HG02642 (cell line): Measurements from ENCODE around the gene ALDH3B2.
"Not testable (repeated sequence)": the region's sequence is repeated elsewhere in the genome, so short reads cannot be mapped to it uniquely, and the experiment has no call there.

Experiments used
- ATAC-seq: cut with Tn5 transposase; IDR thresholded peaks from one replicate; pipeline ENCODE4 v1.9.1; 2021; ENCODE audit warnings: mild to moderate bottlenecking; ENCODE audit not compliant: unreplicated experiment, poor library complexity

ALDH3B2 gene

DNA sequence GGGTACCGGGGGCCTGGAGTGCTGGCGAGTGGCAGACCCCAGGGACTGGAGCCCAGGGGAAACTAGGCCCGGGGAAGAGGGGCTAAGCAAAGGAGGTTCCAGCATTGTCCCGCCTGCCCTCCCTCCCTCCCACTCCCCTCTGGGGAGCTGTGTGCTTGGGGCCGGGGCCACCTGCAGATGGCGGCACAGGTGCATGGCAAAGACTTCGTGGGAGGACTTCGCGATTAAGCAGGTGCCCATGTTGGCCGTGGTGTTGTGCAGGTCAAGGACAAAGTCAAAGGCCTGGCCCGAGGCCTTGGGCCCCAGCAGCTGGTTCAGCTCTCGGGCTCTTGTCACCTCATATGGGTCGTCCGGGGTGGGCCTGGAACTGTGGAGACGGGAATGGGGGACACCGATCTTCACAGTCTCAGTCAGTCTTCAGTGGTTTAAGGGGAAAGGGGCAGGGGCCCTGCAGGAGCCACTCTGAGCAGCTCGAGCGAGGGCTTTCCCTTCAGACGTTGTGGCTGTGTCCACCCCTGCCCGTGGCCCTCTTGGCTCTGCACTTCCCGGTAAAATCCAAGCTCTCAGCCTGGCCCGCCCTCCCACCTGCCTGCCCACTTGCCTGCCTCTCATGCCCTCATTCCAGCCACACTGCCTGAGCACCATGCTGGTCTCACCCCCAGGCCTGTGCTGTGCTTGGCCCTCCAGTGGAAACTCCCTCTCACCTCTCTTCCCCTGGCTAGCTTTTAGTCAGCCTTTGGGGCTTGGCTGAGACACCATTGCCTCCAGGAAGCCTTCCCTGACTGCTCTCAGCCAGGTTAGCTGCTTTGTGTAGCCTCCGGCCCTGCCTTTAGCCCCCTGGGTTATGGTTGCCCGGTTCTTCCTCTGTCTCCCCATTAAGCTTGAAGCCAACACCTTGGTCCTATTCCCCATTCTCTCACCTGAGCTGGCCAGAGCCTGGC lies 28.6 kb downstream of the ALDH3B2 start:
- ATAC-seq = no peak

DNA sequence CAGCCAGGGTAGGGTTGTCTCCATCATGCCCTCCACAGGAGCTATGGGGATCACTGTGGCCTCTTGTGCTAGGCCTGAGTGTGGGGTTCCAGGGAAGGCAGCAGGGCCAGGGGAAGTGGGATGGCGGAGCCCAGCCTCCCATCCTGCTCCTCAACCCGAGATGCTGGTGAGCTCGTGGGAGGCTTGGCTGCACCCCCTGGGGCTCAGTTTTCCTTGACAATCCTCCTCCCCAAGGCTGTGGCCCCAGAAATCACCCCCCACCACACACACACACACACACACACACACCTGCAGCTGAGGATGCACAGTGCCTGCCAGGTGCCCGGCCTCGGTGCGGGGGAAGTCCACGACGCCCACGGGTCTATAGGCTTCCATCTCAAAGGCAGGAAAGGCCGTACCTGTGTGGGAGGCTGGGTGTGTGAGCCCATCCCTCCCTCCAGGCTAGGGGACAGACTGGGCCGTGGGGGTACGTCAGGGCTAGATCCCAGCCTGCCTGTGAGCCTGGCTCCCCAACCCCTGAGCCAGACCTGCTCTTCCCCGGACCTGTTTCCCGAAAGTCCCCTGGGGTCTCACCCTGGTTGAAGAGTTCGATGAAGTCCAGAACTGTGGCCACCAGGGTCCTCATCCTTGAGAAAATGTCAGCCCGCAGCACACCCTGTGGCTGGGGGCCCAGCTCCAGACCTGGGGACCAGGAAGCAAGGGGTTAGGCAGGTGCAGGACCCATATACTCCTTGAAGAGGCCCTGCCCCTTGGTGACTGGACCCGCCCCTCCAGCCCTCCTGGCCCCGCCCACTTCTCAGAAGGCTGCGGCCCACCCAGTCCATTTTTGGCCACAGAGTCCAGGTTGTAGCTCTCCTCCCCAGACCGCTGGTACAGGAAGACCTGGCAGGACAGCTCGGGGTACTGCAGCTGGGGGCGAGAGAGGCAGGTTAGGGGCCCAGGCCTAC lies 29.7 kb downstream of the ALDH3B2 start:
- no peak for ATAC-seq

DNA sequence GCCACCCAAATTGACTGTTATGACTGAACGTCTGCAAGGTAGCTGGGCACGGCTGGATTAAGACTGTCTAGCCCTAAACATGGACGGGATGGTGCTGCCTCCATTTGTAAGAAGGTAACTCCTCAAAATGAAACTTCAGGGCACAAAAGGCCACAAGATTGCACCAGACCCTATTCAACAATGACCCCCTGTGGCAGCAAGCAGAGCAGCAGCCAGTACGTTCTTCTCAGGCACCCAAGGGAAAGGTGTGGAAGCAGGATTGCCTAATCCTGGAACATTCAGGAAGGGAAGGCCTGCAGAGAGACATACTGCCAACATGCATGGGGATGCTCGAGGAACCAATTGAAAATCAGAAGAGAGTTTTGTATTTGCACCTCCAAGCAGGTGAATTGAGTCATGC lies 30.4 kb downstream of the ALDH3B2 start:
- ATAC-seq = no peak

DNA sequence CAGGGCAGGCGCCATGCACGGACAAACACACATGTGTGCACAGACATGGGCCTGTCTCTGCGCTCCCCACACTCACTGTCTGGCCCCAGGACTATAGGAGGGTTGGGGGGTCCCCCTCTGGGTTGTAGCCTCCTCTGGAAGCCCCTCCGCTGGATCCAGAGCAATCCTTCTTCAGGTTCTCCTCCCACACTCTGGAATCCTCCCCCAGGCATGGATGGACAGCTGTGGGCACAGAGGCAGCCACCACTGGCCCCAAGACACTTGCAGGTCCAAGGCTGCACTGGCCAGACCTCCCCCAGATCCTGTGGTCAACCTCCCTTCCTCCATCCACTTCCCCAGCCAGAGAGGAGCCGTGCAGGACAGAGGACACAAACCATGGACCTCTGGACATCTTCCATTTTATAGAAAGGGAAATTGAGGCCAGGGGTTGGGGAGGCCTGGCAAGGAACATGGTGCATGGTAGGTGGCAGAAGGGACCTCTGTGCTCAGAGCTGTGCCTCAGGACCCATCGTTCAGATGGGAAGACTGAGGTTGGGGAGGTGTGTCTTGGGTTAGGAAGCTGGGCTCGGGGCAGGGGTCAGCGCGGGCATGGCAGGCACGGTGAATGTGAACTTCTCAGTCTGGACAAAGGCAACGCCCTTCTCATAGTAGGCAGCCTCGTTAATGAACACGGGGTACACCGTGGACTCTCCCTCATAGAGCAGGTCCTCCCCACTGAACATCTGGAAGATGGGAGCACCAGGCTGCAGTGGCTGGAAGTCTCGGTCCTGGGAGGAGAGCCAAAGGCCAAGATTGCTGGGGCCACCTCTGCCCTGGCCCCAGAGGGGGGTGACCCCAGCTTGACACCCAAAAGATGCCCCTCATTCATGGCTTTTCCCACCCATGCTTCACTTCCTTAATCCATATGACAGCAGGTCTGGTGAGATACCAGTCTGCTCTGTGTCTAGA lies 32.0 kb downstream of the ALDH3B2 start:
- ATAC-seq = no peak

DNA sequence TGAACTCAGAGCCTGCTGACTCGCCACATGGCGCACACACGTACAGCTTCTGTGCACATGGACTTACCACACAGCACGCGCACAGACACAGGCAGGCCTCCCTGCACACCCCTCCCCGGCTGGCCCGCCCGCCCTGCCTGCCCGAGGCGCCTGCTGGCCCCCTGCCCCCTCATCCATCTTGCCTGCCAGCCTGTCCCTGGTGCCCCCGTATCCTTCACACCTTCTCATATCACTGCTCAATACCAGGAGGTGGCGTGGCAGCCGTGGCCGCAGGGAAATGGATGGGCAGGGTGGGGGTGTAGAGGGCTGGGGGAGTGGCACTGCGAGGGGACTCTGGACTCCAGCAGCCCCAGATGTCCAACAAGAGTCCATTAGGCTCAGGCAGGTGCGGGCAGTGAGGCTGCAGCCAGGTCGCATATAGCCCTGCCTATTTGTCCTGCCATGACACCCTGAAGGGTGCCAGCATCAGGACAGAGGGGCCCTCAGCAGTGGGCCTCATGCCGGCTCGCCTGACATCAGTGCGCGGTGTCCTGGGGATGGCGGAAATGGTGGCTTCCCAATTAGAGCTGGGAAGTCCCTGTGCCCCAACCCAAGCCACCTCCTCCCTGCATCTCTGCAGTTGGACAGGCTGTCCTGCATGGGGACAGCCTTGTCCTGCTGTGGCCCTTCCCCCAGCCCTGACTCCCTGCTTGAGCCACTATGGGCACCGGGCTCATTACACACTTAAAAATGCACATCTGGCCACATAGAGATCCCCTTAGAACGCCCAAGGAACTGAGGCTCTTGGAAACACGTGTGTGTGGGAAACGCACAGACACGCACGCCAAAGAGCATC lies 32.9 kb downstream of the ALDH3B2 start:
- ATAC-seq = no peak

DNA sequence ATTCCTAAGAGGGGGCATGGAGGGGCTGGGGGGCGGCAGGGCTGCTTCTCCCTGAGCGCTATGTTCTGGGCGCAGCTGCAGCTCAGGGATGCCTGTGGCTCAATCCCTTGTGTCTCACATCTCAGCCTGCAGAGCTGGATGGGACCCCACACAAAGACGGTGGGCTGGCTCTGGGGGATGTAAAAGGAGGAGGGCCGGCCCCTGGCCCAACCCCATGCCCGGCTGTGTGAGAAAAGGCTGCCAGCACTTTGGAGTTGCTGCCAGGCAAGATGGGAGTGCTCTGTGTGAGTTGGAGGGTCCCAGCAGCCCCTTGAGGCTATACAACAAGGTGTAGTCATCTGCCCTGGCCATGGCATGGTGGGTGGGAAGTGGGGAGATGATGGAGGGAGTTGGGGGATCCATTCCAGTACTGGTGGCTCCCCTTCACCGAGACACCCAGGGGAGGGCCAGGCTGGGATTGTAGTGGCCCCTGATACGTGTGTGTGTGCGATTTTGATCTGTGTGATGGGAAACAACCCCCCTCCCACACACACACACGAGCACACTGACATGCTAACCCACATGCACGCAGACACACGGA lies 33.6 kb downstream of the ALDH3B2 start:
- no peak for ATAC-seq

DNA sequence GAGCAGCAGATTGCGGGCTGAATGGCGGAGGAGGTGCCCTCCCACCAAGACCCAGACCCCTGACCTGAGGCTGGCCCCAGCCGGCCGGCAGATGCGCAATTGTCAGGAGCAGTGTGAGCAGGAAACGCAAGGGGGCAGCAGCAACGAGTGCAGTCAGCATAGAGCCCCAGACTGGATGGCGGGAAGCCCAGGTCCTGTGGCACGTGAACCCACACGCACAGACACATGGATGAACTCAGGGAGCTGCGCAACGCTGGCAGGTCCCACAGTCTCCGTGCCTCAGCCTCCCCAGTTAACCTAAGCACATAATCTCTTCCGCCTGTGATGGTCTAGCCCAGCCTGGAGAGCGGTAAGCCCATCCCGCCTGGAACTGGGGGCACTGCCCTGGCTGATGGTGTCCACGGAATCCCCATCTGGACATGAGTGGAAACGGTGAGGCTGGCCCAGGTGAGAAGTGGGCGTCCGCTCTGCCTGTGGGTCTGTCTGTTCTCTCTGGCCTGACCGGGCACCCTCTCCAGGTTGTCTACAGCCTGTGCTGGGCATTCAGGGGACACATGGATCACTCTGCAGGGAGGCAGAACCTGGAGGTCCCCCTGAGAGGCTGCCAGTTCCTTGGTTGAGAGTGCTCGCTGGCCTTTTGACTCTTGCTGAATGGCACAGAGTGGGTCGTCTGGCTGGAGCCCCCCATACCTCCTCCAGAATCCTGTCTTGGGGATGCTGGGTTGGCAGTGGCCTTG lies 34.2 kb downstream of the ALDH3B2 start:
- ATAC-seq = no peak

DNA sequence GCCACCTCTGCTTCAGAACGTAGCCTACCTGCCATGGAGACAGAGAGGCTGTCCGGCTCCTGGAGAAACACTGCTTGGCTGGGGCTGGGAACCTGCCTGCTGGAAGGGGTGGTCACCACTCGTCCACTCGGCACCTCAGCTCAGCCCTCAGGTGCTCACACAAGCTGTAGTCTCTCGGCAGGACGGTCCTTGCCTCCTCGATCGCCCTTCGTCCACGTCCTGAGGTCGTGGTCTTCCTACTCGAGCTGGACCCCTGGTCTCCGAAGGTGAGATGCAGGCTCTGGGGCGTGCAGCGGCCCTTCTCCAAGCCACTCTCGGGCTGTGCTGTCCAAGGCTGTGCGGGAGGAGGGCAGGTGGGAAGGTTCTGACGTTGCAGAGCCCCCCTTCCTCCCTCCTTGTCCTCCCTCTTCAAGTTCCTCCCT lies 35.0 kb downstream of the ALDH3B2 start, which contains the start of gene TBX10:
Gene TBX10 (minus strand): TSS at position 326 of the 422 bp plus-strand sequence. CDS start 291 bp downstream, at position 35.
- no peak for ATAC-seq

DNA sequence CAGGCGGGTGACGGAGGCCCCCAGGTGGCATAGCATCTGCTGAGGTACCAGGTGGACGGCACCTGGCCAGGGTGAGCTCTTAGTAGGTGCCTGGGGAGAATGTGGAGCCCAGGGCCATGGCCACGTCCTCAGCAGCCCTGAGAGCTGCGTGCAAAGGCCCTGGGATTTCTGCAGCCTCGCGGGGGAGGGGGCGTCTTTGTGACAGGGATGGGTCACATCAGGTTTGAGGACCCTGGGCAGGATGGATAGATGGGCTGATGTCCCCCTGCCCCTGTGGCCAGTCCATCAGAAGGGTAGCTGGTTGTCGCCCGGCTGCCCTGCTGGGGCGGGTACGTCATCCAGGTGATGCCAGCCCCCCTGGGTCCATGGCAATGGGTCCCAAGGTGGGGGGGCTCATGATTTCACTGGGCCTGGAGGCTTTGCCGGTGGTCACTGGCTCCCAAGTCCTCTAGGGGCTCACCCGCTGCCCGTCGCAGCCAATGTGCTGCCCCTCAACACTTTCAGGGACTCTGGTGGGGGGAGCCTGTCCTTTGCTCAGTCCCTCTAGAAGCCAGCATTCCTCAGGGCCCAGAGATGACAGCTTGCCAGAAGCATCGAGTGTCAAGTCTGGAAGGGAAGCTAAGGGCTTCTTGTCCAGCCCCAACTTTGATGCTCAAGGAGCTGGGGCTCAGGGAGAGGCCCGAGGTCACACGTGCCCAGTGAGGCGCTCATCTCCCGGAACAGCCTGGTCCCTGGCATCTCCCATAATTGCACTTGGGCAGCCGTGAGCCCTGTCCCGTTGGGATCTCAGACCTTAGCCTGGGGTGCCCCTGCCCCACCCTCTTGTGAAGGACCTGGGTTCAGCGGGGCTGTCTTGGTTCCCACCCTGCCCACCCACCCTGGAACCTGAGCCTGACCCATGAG lies 35.6 kb downstream of the ALDH3B2 start:
- no peak for ATAC-seq

DNA sequence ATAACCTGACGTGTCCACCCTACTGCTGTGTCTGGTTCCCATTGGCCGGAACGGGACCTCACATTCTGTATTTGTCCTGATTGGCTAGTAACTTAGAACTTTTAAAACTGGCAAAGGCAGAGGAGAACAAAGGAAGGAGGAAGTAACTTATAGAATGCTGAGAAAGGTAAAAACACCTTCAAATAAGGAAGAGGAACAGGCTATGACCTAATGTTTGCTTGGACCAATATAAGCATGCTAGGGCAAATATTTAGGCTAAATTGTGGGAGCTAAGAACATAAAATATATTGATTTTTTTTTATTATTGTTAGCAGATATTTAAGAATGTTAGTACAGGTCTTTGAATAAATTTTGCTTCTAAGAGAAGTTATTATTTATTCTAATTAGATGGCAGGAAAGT lies 37.0 kb downstream of the ALDH3B2 start:
- not testable (repeated sequence) for ATAC-seq

DNA sequence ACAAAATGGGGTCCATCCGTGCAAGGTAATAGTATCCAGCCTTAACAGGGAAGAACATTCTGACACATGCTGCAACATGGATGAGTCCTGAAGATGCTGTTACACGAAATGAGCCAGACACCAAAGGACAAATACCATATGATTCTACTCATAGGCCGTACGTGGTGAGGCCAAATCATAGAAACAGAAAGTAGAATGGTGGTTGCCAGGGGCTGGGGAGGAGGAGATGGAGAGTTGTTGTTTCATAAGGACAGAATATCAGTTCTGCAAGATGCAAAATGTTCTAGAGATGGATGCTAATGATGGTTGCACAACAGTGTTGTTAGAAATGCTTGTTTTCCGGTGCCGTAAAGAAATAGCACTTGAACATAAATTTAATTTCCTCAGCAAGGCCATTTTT lies 37.5 kb downstream of the ALDH3B2 start:
- ATAC-seq = no peak

DNA sequence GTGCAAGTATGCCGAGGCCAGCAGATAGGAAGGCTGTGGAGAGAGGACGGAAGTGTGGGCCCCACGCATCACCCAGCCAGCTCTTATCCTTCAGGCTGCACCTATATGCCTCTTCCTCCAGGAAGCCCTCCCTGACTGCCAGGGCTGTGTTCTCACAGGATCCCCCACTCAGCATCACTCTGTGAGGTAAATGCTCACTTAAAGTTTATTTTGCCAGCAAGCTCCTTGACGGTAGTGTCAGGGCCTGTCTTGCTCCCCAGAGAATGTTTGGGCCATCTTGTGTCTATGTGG lies 39.2 kb downstream of the ALDH3B2 start:
- no peak for ATAC-seq

DNA sequence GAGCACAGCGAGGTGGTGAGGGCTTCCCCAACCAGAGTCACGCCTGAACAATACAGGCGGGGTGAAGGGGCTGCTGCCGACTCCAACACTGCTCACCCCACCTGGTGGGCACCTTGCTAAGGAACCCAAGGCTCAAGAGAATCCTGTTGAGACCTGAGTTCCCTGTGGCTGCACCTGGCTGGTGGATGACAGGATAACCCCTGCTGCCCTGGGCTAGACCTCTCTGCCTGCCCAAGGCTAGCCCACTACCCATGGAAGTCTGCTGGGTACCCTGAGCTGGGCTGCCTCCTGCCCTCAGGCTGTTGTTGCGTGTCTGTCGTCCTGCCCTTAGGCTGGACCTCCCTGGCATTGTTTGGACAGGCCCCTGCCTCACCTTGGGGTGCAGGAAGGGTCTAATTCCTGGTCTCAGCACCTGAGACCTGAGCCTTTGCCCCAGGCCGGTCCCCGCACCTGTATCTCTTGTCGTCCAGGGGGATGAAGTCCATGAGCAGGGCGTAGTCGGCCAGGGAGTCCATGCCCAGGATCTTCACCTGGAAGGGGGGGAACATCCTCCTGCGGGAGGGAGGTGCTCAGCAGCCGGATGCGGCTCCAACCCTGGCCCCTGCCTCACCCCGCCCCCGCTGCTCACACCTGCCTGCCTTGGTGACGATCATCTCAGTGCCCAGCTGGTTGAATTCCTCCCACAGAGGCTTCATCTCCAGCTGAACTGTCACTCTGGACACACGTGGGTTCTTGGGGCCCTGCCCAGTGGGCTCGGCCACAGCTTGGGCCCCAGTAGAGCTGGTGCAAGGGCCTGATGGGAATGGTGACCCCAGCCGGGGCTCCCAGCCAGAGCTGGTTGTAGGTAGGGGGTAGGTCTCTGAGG lies 39.8 kb downstream of the ALDH3B2 start:
- ATAC-seq = no peak

DNA sequence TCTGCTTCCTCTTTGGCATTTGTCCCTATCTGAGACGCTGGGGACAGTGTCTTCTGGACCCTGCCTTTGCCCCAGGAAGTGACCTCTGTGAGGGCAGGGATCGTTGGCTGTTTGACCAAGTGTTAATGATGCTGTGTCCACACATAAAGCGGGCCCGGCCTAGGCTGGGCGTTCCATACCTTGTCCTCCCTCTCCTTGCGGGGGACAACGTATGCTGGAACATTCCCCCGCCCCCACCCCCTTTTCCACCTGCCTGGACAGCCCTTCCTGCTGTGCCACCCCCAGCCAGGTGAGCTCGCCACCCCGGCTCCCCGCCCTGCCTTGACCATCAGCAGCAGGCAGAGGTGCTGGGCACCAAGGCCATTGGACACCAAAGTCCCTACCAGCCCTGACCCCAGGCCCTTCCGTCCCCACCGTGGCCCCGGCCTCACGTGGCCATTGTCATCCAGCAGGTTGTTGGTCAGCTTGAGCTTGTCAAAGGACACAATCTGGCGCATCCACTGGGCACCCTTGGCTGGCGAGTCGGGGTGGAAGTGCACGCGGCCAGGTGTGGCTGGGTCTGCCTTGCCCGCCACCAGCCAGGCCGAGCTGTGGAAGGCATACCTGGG lies 40.6 kb downstream of the ALDH3B2 start:
- ATAC-seq = no peak

DNA sequence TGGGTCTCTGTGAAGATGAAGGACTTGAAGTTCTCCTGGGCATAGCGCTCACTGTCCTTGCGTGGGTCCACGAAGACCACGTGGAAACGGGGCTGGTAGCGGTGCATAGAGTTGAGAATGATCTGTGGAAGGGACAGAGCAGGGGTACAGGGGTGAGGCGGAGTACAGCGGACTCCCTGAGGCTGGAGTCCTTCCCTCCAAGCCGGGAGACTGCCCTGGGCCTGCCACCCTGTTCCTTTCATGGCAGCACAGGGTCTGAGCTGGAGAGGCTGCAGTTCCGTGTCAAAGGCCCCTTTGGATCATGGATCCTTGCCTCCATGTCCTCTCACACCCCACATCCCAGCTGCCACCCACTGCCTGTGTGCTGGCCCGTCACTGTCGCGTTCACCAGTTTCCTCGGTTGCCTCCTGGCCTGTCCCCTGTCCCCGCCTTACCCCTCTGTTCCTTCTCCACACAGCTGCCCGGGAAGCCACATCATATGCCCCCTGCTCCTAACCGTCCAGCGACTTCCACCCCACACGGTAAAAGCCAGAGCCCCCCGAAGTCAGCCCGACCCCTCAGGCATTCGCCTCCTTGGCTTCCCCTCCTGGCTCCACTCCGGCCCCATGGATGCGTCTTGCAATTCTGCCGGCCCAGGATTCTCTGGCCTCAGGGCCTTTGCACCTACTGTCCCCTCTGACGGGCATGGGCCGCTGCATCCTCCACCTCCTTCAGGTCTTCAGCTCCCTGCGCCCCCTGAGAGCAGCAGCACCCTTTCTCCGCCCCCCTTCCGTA lies 41.3 kb downstream of the ALDH3B2 start:
- no peak for ATAC-seq
